Measurements from ENCODE around the gene PEX26.
"Not testable (repeated sequence)": the region's sequence is repeated elsewhere in the genome, so short reads cannot be mapped to it uniquely, and the experiment has no call there.

DNA sequence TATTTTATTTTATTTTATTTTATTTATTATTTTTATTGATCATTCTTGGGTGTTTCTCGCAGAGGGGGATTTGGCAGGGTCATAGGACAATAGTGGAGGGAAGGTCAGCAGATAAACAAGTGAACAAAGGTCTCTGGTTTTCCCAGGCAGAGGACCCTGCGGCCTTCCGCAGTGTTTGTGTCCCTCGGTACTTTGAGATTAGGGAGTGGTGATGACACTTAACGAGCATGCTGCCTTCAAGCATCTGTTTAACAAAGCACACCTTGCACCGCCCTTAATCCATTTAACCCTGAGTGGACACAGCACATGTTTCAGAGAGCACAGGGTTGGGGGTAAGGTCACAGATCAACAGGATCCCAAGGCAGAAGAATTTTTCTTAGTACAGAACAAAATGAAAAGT lies 36.9 kb upstream of the PEX26 start:
- TF ChIP-seq, protein P1, sequence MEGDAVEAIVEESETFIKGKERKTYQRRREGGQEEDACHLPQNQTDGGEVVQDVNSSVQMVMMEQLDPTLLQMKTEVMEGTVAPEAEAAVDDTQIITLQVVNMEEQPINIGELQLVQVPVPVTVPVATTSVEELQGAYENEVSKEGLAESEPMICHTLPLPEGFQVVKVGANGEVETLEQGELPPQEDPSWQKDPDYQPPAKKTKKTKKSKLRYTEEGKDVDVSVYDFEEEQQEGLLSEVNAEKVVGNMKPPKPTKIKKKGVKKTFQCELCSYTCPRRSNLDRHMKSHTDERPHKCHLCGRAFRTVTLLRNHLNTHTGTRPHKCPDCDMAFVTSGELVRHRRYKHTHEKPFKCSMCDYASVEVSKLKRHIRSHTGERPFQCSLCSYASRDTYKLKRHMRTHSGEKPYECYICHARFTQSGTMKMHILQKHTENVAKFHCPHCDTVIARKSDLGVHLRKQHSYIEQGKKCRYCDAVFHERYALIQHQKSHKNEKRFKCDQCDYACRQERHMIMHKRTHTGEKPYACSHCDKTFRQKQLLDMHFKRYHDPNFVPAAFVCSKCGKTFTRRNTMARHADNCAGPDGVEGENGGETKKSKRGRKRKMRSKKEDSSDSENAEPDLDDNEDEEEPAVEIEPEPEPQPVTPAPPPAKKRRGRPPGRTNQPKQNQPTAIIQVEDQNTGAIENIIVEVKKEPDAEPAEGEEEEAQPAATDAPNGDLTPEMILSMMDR (IDR thresholded peaks at IDR 0.05; ENCODE audit: extremely low read depth in 1 of 2, insufficient read depth in 1 of 2, low read depth in 1 of 2, low read length in 2 of 2) = not testable (repeated sequence)
- not testable (repeated sequence) for TF ChIP-seq POLR2A (IDR thresholded peaks at IDR 0.05; ENCODE audit: low read depth, low read length); POLR2AphosphoS5 (IDR thresholded peaks at IDR 0.05; ENCODE audit: insufficient read depth, low read depth, low read length); EZH2 (IDR thresholded peaks at IDR 0.05; ENCODE audit: borderline replicate concordance, low read depth, low read length, severe bottlenecking)

Measured in endothelial cell of umbilical vein (primary cell).